Spleen (tissue), 11 donors: ENCODE measurements around the gene HIRIP3. TPM values are rescaled to one million over a fixed set of nuclear protein-coding genes. Genes with fewer than 3 reads are reported as not detected.
A peak's percentile ranks its signal among the peaks of the same experiment; 100 is the strongest.

ENCODE experiments used
- DNase-seq: peaks from one replicate; pipeline ENCODE4 v3.0.0-alpha.2; 2020
- H3K27ac ChIP-seq, 8 donors: fragments of 200-600 bp; sonication (generic) in 7 of 8; 1 replicate in 4 of 8; 2 replicates in 4 of 8; pipeline versions ENCODE4 v1.5.0 to v1.8.0; 2016 to 2021; ENCODE audit warnings: inconsistent platforms in 4 of 8, mild to moderate bottlenecking in 4 of 8, moderate library complexity in 1 of 8
- H3K27me3 ChIP-seq, 7 donors: fragments of 200-600 bp; sonication (generic) in 6 of 7; replicated peaks in 1 of 7; 1 replicate in 4 of 7; 2 replicates in 3 of 7; pipeline versions ENCODE4 v1.5.0 to v1.8.0; 2016 to 2021; ENCODE audit warnings: inconsistent platforms in 3 of 7, mild to moderate bottlenecking in 1 of 7
- H3K36me3 ChIP-seq, 6 donors: fragments of 200-600 bp; sonication (generic) in 5 of 6; 1 replicate in 4 of 6; 2 replicates in 2 of 6; pipeline versions ENCODE4 v1.5.0 to v1.8.0; 2016 to 2021; ENCODE audit warnings: inconsistent platforms in 2 of 6
- H3K4me1 ChIP-seq, 6 donors: fragments of 200-600 bp; sonication (generic) in 5 of 6; 1 replicate in 3 of 6; 2 replicates in 3 of 6; pipeline versions ENCODE4 v1.5.0 to v1.8.0; 2016 to 2021; ENCODE audit warnings: inconsistent platforms in 3 of 6
- H3K4me3 ChIP-seq, 8 donors: fragments of 200-600 bp; sonication (generic) in 7 of 8; 1 replicate in 4 of 8; 2 replicates in 4 of 8; pipeline versions ENCODE4 v1.5.0 to v1.8.0; 2016 to 2021; ENCODE audit warnings: inconsistent platforms in 4 of 8, mild to moderate bottlenecking in 4 of 8, moderate library complexity in 2 of 8
- H3K9me3 ChIP-seq, 8 donors: fragments of 200-600 bp; sonication (generic) in 7 of 8; 1 replicate in 4 of 8; 2 replicates in 4 of 8; pipeline versions ENCODE4 v1.5.0 to v1.8.0; 2016 to 2021; ENCODE audit warnings: inconsistent platforms in 4 of 8
- CTCF ChIP-seq, 11 experiments: fragments of 200-600 bp in 7 of 11; fragments of 450-650 bp in 4 of 11; sonication (generic) in 4 of 11; IDR thresholded peaks in 8 of 11; conservative IDR thresholded peaks in 3 of 11; 1 replicate in 7 of 11; 2 replicates in 4 of 11; pipeline versions ENCODE4 v1.4.0 to v1.8.0; 2016 to 2021; ENCODE audit warnings: antibody characterized with exemption in 11 of 11, inconsistent platforms in 4 of 11, mild to moderate bottlenecking in 1 of 11
- POLR2A ChIP-seq, 3 donors: fragments of 450-650 bp; IDR thresholded peaks; one replicate each; pipeline ENCODE4 v1.5.1; 2017; ENCODE audit warnings: antibody characterized with exemption in 3 of 3, mild to moderate bottlenecking in 1 of 3
- POLR2AphosphoS5 ChIP-seq, 3 donors: sonication (generic); formaldehyde crosslinking; IDR thresholded peaks; one replicate each; pipeline ENCODE4 v1.5.1; 2017; ENCODE audit warnings: antibody characterized with exemption in 3 of 3
- WGBS, 5 donors: extraction: QIAGEN DNeasy Blood & Tissue Kit in 3 of 5; methylation state at CpG; one replicate each; pipeline versions ENCODE4 v1.1.5 to v1.1.7; 2013 to 2018; 5-methylcytosine and 5-hydroxymethylcytosine counted together
- intact Hi-C: fragments of 100-400 bp; cut with DNase I; formaldehyde crosslinking; loops from one replicate; pipeline ENCODE4 v1.15.0; 2023; ENCODE audit warnings: low total_unique reads
- polyA plus RNA-seq, 3 donors: library from polyadenylated mRNA; stranded (reverse); fragments of 200-250 nt; gene quantifications; one replicate each; pipeline ENCODE4 v1.2.1, GENCODE V29; 2013
- total RNA-seq, 7 donors: library from RNA; depleted of rRNA in 3 of 7; stranded (reverse); fragments of >200 nt in 3 of 7; fragmentation: NEBNext Ultra II Directional in 4 of 7; extraction: Animal tissue kit (Norgen Biotek cat#: 25700) in 4 of 7; gene quantifications; one replicate each; pipeline versions ENCODE4 v1.1.0 to v1.2.1, GENCODE V29; 2016 to 2021
- donor health status: healthy with polysubstance abuse.
- donor health status: DM: no; HTN: no; CAD: no; lungs with moderate emphysema.
- donor health status: DM: no; HTN: no; CAD: no.
- donor health status: Bipolar disorder and iron deficiency.
- donor health status: healthy.
- donor health status: DM: no; HTN: no; CAD: no.
- donor health status: DM: yes; HTN: yes; CAD: no.

Gene HIRIP3
- total and polyA plus RNA-seq, 10 donors = 10.0 to 17.7 (median 14.0) TPM

- 72 to 82% (median 79%) methylated on average over 11 of the region's 11 CpGs for WGBS, 5 donors
- H3K27ac ChIP-seq = peak overlapping the region in 3 of 8 donors; percentile 5 to 45 (median 27)
- intact Hi-C loops = no loop called here
Observed at GRCh38 chr16:29943846-29944799, 51.3 kb downstream of the HIRIP3 start.

More at GRCh38 chr16:29943846-29944799, 51.3 kb downstream of the HIRIP3 start:
- Histone ChIP-seq H3K27me3 (peaks cover 0 to 14% (median 0%) of the 10 kb centered on the region in 7 donors), H3K9me3 (peaks cover 0 to 5% (median 0%) of the 10 kb centered on the region in 8 donors), H3K4me3 (no peak overlapping the region), H3K4me1 (peaks cover 0 to 3% (median 0%) of the 10 kb centered on the region in 6 donors), H3K36me3 (no peaks in the 10 kb centered on the region)
- no peak for TF ChIP-seq CTCF (IDR thresholded peaks at IDR 0.05 in 8 of 11, conservative IDR thresholded peaks at IDR 0.05 in 3 of 11)
- no peak for TF ChIP-seq POLR2A (IDR thresholded peaks at IDR 0.05)
- no peak for TF ChIP-seq POLR2AphosphoS5 (IDR thresholded peaks at IDR 0.05)
- DNase-seq = no peak

Other genes with a start within 250 kb of the HIRIP3 start
- gene C16orf54, start 249.6 kb downstream of the HIRIP3 start, total RNA-seq = 10 to 100 TPM; 34.5 to 46.0 (median 40.5) TPM
- gene C16orf54, start 249.6 kb downstream of the HIRIP3 start, polyA plus RNA-seq = 10 to 100 TPM; 15.6 to 21.0 (median 16.6) TPM
- gene ZG16, start 217.4 kb downstream of the HIRIP3 start, total RNA-seq = not detected
- under 1 TPM in 2 of 3 donors, not detected in 1; 0.06 to 0.07 TPM for gene ZG16, start 217.4 kb downstream of the HIRIP3 start, polyA plus RNA-seq
- 10 to 100 TPM; 26.6 to 45.1 (median 36.2) TPM for gene KIF22, start 204.9 kb downstream of the HIRIP3 start, total RNA-seq
- 10 to 100 TPM; 47.4 to 59.2 (median 56.4) TPM for gene KIF22, start 204.9 kb downstream of the HIRIP3 start, polyA plus RNA-seq
- gene MAZ, start 189.1 kb downstream of the HIRIP3 start, total RNA-seq = 100 to 1,000 TPM in 4 of 7 donors, 10 to 100 TPM in 3; 82.7 to 157 (median 125) TPM
- 100 to 1,000 TPM in 2 of 3 donors, 10 to 100 TPM in 1; 92.2 to 145 (median 100) TPM for gene MAZ, start 189.1 kb downstream of the HIRIP3 start, polyA plus RNA-seq
- 1 to 10 TPM in 2 of 7 donors, under 1 TPM in 3, not detected in 2; 0.29 to 2.1 (median 0.77) TPM for gene PRRT2, start 183.4 kb downstream of the HIRIP3 start, total RNA-seq
- gene PRRT2, start 183.4 kb downstream of the HIRIP3 start, polyA plus RNA-seq = under 1 TPM; 0.15 to 0.67 (median 0.22) TPM
- 10 to 100 TPM; 17.3 to 43.9 (median 23.6) TPM for gene PAGR1, start 179.5 kb downstream of the HIRIP3 start, total RNA-seq
- 10 to 100 TPM; 28.8 to 46.4 (median 37.9) TPM for gene PAGR1, start 179.5 kb downstream of the HIRIP3 start, polyA plus RNA-seq
- gene MVP, start 175.2 kb downstream of the HIRIP3 start, total RNA-seq = 100 to 1,000 TPM; 103 to 200 (median 160) TPM
- 100 to 1,000 TPM in 1 of 3 donors, 10 to 100 TPM in 2; 72.3 to 153 (median 90.9) TPM for gene MVP, start 175.2 kb downstream of the HIRIP3 start, polyA plus RNA-seq
- gene CDIPT, start 132.4 kb downstream of the HIRIP3 start, total RNA-seq = 10 to 100 TPM; 50.2 to 81.2 (median 68.9) TPM
- gene CDIPT, start 132.4 kb downstream of the HIRIP3 start, polyA plus RNA-seq = 10 to 100 TPM; 43.7 to 67.1 (median 53.1) TPM
- gene SEZ6L2, start 96.1 kb downstream of the HIRIP3 start, total RNA-seq = 1 to 10 TPM; 1.9 to 4.1 (median 2.7) TPM
- gene SEZ6L2, start 96.1 kb downstream of the HIRIP3 start, polyA plus RNA-seq = 1 to 10 TPM in 1 of 3 donors, under 1 TPM in 2; 0.35 to 1.4 (median 0.54) TPM
- gene ASPHD1, start 95.1 kb downstream of the HIRIP3 start, total RNA-seq = under 1 TPM in 3 of 7 donors, not detected in 4; 0.51 to 0.87 (median 0.66) TPM
- 1 to 10 TPM in 1 of 3 donors, under 1 TPM in 2; 0.28 to 1.6 (median 0.99) TPM for gene ASPHD1, start 95.1 kb downstream of the HIRIP3 start, polyA plus RNA-seq
- 10 to 100 TPM; 20.7 to 59.3 (median 34.7) TPM for gene KCTD13, start 69.4 kb downstream of the HIRIP3 start, total RNA-seq
- gene KCTD13, start 69.4 kb downstream of the HIRIP3 start, polyA plus RNA-seq = 10 to 100 TPM; 11.2 to 18.9 (median 15.3) TPM
- gene TMEM219, start 33.5 kb downstream of the HIRIP3 start, total RNA-seq = 100 to 1,000 TPM in 5 of 7 donors, 10 to 100 TPM in 2; 89.3 to 135 (median 107) TPM
- 100 to 1,000 TPM; 144 to 191 (median 155) TPM for gene TMEM219, start 33.5 kb downstream of the HIRIP3 start, polyA plus RNA-seq
- 10 to 100 TPM; 60.0 to 96.5 (median 78.6) TPM for gene TAOK2, start 21.7 kb downstream of the HIRIP3 start, total RNA-seq
- gene TAOK2, start 21.7 kb downstream of the HIRIP3 start, polyA plus RNA-seq = 10 to 100 TPM; 13.2 to 52.0 (median 18.5) TPM
- gene INO80E, start 624 bp upstream of the HIRIP3 start, total RNA-seq = 10 to 100 TPM; 62.6 to 89.5 (median 72.6) TPM
- gene INO80E, start 624 bp upstream of the HIRIP3 start, polyA plus RNA-seq = 10 to 100 TPM; 47.9 to 93.3 (median 57.1) TPM
- 1 to 10 TPM in 6 of 7 donors, under 1 TPM in 1; 0.74 to 4.2 (median 2.5) TPM for gene DOC2A, start 15.4 kb upstream of the HIRIP3 start, total RNA-seq
- gene DOC2A, start 15.4 kb upstream of the HIRIP3 start, polyA plus RNA-seq = 1 to 10 TPM; 2.0 to 4.8 (median 2.3) TPM
- gene C16orf92, start 27.6 kb upstream of the HIRIP3 start, total RNA-seq = not detected
- not detected for gene C16orf92, start 27.6 kb upstream of the HIRIP3 start, polyA plus RNA-seq
- not detected for gene TLCD3B, start 35.7 kb upstream of the HIRIP3 start, total RNA-seq
- gene TLCD3B, start 35.7 kb upstream of the HIRIP3 start, polyA plus RNA-seq = under 1 TPM in 2 of 3 donors, not detected in 1; 0.09 to 0.10 TPM
- gene ALDOA, start 70.1 kb upstream of the HIRIP3 start, total RNA-seq = 100 to 1,000 TPM; 579 to 880 (median 622) TPM
- 100 to 1,000 TPM; 424 to 551 (median 496) TPM for gene ALDOA, start 70.1 kb upstream of the HIRIP3 start, polyA plus RNA-seq
- 10 to 100 TPM; 43.9 to 88.6 (median 74.8) TPM for gene PPP4C, start 80.4 kb upstream of the HIRIP3 start, total RNA-seq
- 100 to 1,000 TPM in 1 of 3 donors, 10 to 100 TPM in 2; 73.0 to 128 (median 91.1) TPM for gene PPP4C, start 80.4 kb upstream of the HIRIP3 start, polyA plus RNA-seq
- gene TBX6, start 96.3 kb upstream of the HIRIP3 start, total RNA-seq = 1 to 10 TPM in 5 of 7 donors, under 1 TPM in 1, not detected in 1; 0.66 to 3.4 (median 2.2) TPM
- gene TBX6, start 96.3 kb upstream of the HIRIP3 start, polyA plus RNA-seq = 1 to 10 TPM; 1.4 to 2.2 (median 1.6) TPM
- 100 to 1,000 TPM; 108 to 208 (median 127) TPM for gene YPEL3, start 100.6 kb upstream of the HIRIP3 start, total RNA-seq
- gene YPEL3, start 100.6 kb upstream of the HIRIP3 start, polyA plus RNA-seq = 100 to 1,000 TPM; 152 to 234 (median 223) TPM
- 10 to 100 TPM in 4 of 7 donors, 1 to 10 TPM in 3; 4.3 to 15.2 (median 10.2) TPM for gene GDPD3, start 117.9 kb upstream of the HIRIP3 start, total RNA-seq
- gene GDPD3, start 117.9 kb upstream of the HIRIP3 start, polyA plus RNA-seq = 10 to 100 TPM in 2 of 3 donors, 1 to 10 TPM in 1; 5.1 to 18.0 (median 14.5) TPM
- 100 to 1,000 TPM in 1 of 7 donors, 10 to 100 TPM in 6; 42.3 to 117 (median 93.0) TPM for gene MAPK3, start 127.6 kb upstream of the HIRIP3 start, total RNA-seq
- gene MAPK3, start 127.6 kb upstream of the HIRIP3 start, polyA plus RNA-seq = 10 to 100 TPM; 28.3 to 61.4 (median 32.8) TPM
- 100 to 1,000 TPM; 346 to 602 (median 413) TPM for gene CORO1A, start 188.0 kb upstream of the HIRIP3 start, total RNA-seq
- 100 to 1,000 TPM; 667 to 757 (median 675) TPM for gene CORO1A, start 188.0 kb upstream of the HIRIP3 start, polyA plus RNA-seq
- 100 to 1,000 TPM in 4 of 7 donors, 10 to 100 TPM in 3; 51.0 to 391 (median 105) TPM for gene BOLA2B, start 198.0 kb upstream of the HIRIP3 start, total RNA-seq
- gene BOLA2B, start 198.0 kb upstream of the HIRIP3 start, polyA plus RNA-seq = 100 to 1,000 TPM; 262 to 413 (median 307) TPM
- gene SLX1A, start 198.3 kb upstream of the HIRIP3 start, total RNA-seq = 10 to 100 TPM; 49.0 to 91.4 (median 67.6) TPM
- gene SLX1A, start 198.3 kb upstream of the HIRIP3 start, polyA plus RNA-seq = 10 to 100 TPM; 73.6 to 77.2 (median 75.1) TPM
- gene SULT1A3, start 203.6 kb upstream of the HIRIP3 start, total RNA-seq = 10 to 100 TPM; 15.1 to 33.8 (median 20.4) TPM
- gene SULT1A3, start 203.6 kb upstream of the HIRIP3 start, polyA plus RNA-seq = 100 to 1,000 TPM in 1 of 3 donors, 10 to 100 TPM in 2; 45.7 to 120 (median 74.1) TPM